Naive thymus-derived CD8-positive, alpha-beta T cell (primary cell): ENCODE measurements around the gene MRRF. TPM values are rescaled to one million over a fixed set of nuclear protein-coding genes. Genes with fewer than 3 reads are reported as not detected.
"Not testable (repeated sequence)": the region's sequence is repeated elsewhere in the genome, so short reads cannot be mapped to it uniquely, and the experiment has no call there.

Experiments
- ATAC-seq, 2 donors: fragments of 150-1000 bp; cut with Tn5 transposase in 1 of 2; sonication (Bioruptor Pico), chemical (Tn5 transposase) in 1 of 2; 1 replicate in 1 of 2; 2 replicates in 1 of 2; pipeline ENCODE4 v1.10.0; 2021; ENCODE audit warnings: mild to moderate bottlenecking in 2 of 2, moderate library complexity in 2 of 2
- POLR2A ChIA-PET: fragments of 350-600 bp; sonication (Branson Sonifier 250); formaldehyde crosslinking; loops from one replicate; lab custom pipeline; 2021; ENCODE audit warnings: antibody characterized with exemption; lab: Charles Lee
- DNase-seq, 10 donors: peaks; one replicate each; pipeline versions ENCODE4 v3.0.0 to v3.0.0-alpha.2; 2020 to 2022
- H3K27ac Mint-ChIP-seq, 10 donors: one replicate each; pipeline ENCODE4 v1.8.0; 2020 to 2022; ENCODE audit warnings: mild to moderate bottlenecking in 10 of 10, mixed read lengths in 10 of 10, moderate library complexity in 4 of 10, inconsistent platforms in 1 of 10
- H3K27me3 Mint-ChIP-seq, 5 donors: one replicate each; pipeline ENCODE4 v1.8.0; 2021 to 2022; ENCODE audit warnings: mixed read lengths in 5 of 5
- H3K36me3 Mint-ChIP-seq, 3 donors: one replicate each; pipeline ENCODE4 v1.8.0; 2020 to 2022; ENCODE audit warnings: mixed read lengths in 3 of 3, mild to moderate bottlenecking in 2 of 3, inconsistent platforms in 1 of 3
- H3K4me1 Mint-ChIP-seq, 4 donors: one replicate each; pipeline ENCODE4 v1.8.0; 2021 to 2022; ENCODE audit warnings: mixed read lengths in 4 of 4
- H3K4me3 Mint-ChIP-seq, 10 donors: one replicate each; pipeline ENCODE4 v1.8.0; 2020 to 2022; ENCODE audit warnings: mild to moderate bottlenecking in 10 of 10, mixed read lengths in 10 of 10, moderate library complexity in 6 of 10, inconsistent platforms in 1 of 10
- H3K9me3 Mint-ChIP-seq, 9 donors: one replicate each; pipeline ENCODE4 v1.8.0; 2020 to 2022; ENCODE audit warnings: mixed read lengths in 9 of 9, mild to moderate bottlenecking in 3 of 9, inconsistent platforms in 1 of 9, moderate library complexity in 1 of 9
- polyA plus RNA-seq, 3 donors: library from polyadenylated mRNA; unstranded; fragments of 300-500 nt; fragmentation: Illumina TruSeq; gene quantifications; one replicate each; pipeline ENCODE4 v1.2.3, GENCODE V29; 2021
- total RNA-seq, 8 experiments: library from RNA in 2 of 8; stranded (reverse) in 2 of 8; gene quantifications; one replicate each; pipeline ENCODE4 v1.2.3 and lab custom pipeline; 2021 to 2026

The MRRF gene
- total and polyA plus RNA-seq, 5 experiments from 2014 or later, result 17.0 to 40.9 (median 25.4) TPM

GRCh38 chr9:122355336-122355875, 90.7 kb downstream of the MRRF start:
- Mint-ChIP-seq H3K4me1 (peaks cover 0 to 6% (median 2%) of the 10 kb centered on the region in 4 donors), H3K27me3 (peaks cover 0 to 30% (median 1%) of the 10 kb centered on the region in 5 donors), H3K9me3 (peaks cover 2 to 22% (median 11%) of the 10 kb centered on the region in 9 donors), H3K27ac (no peak overlapping the region), H3K4me3 (no peak overlapping the region), H3K36me3 (peaks cover 2 to 8% (median 2%) of the 10 kb centered on the region in 3 donors)
- no peak for DNase-seq
- ATAC-seq, result no peak
- POLR2A ChIA-PET, result interaction anchor here (0.5 kb wide), 1 partner anchor 827 kb away, joined by 4 read pairs; no protein-coding TSS in a partner anchor

GRCh38 chr9:122356627-122357026, 91.9 kb downstream of the MRRF start:
- POLR2A ChIA-PET, result no interaction called here
- H3K9me3 Mint-ChIP-seq, result peaks cover 2 to 22% (median 11%) of the 10 kb centered on the region in 9 donors

GRCh38 chr9:122360891-122361290, 96.2 kb downstream of the MRRF start:
- DNase-seq (no peak), ATAC-seq (no peak)
- peaks cover 0 to 8% (median 2%) of the 10 kb centered on the region in 3 donors for H3K36me3 Mint-ChIP-seq
- no peak overlapping the region for H3K27ac Mint-ChIP-seq
- POLR2A ChIA-PET, result no interaction called here
- peaks cover 2 to 16% (median 9%) of the 10 kb centered on the region in 9 donors for H3K9me3 Mint-ChIP-seq
- peaks cover 0 to 2% (median 0%) of the 10 kb centered on the region in 4 donors for H3K4me1 Mint-ChIP-seq
- peaks cover 0 to 16% (median 0%) of the 10 kb centered on the region in 5 donors for H3K27me3 Mint-ChIP-seq
- H3K4me3 Mint-ChIP-seq, result no peak overlapping the region

More at GRCh38 chr9:122356627-122357026, 91.9 kb downstream of the MRRF start:
- H3K36me3 Mint-ChIP-seq, result peaks cover 2 to 8% (median 2%) of the 10 kb centered on the region in 3 donors
- ATAC-seq (no peak), DNase-seq (no peak)
- H3K4me3 Mint-ChIP-seq, result no peak overlapping the region
- H3K27ac Mint-ChIP-seq, result no peak overlapping the region
- H3K4me1 Mint-ChIP-seq, result peaks cover 0 to 5% (median 0%) of the 10 kb centered on the region in 4 donors
- H3K27me3 Mint-ChIP-seq, result peaks cover 0 to 24% (median 1%) of the 10 kb centered on the region in 5 donors

GRCh38 chr9:122363131-122363530, 98.4 kb downstream of the MRRF start:
- H3K27me3 Mint-ChIP-seq, H3K4me3 Mint-ChIP-seq, DNase-seq, H3K9me3 Mint-ChIP-seq, H3K27ac Mint-ChIP-seq, H3K4me1 Mint-ChIP-seq, ATAC-seq, POLR2A ChIA-PET, H3K36me3 Mint-ChIP-seq: not testable (repeated sequence)

GRCh38 chr9:122364117-122364782, 99.6 kb downstream of the MRRF start:
- DNase-seq (no peak), ATAC-seq (no peak)
- peaks cover 0 to 6% (median 0%) of the 10 kb centered on the region in 9 donors for H3K9me3 Mint-ChIP-seq
- POLR2A ChIA-PET, result no interaction called here
- no peak overlapping the region for H3K4me3 Mint-ChIP-seq
- no peaks in the 10 kb centered on the region for H3K36me3 Mint-ChIP-seq
- H3K4me1 Mint-ChIP-seq, result no peaks in the 10 kb centered on the region
- no peak overlapping the region for H3K27ac Mint-ChIP-seq
- peaks cover 0 to 7% (median 4%) of the 10 kb centered on the region in 5 donors for H3K27me3 Mint-ChIP-seq

GRCh38 chr9:122364783-122365150, 100.1 kb downstream of the MRRF start:
- Mint-ChIP-seq H3K4me1 (no peaks in the 10 kb centered on the region), H3K4me3 (no peak overlapping the region), H3K27ac (no peak overlapping the region), H3K36me3 (no peaks in the 10 kb centered on the region), H3K27me3 (peaks cover 0 to 7% (median 5%) of the 10 kb centered on the region in 5 donors), H3K9me3 (peaks cover 0 to 5% (median 0%) of the 10 kb centered on the region in 9 donors)
- no peak for DNase-seq
- ATAC-seq, result no peak
- POLR2A ChIA-PET, result no interaction called here

GRCh38 chr9:122366074-122366660, 101.5 kb downstream of the MRRF start:
- no peak for DNase-seq
- Mint-ChIP-seq H3K27ac (no peak overlapping the region), H3K4me3 (no peak overlapping the region), H3K4me1 (peaks cover 4 to 9% (median 8%) of the 10 kb centered on the region in 4 donors), H3K27me3 (peaks cover 0 to 15% (median 12%) of the 10 kb centered on the region in 5 donors), H3K36me3 (no peaks in the 10 kb centered on the region), H3K9me3 (peaks cover 0 to 4% (median 0%) of the 10 kb centered on the region in 9 donors)
- ATAC-seq, result no peak
- POLR2A ChIA-PET, result no interaction called here

- no peak overlapping the region for H3K4me3 Mint-ChIP-seq
- no peak for ATAC-seq
- H3K4me1 Mint-ChIP-seq, result peaks cover 8 to 18% (median 12%) of the 10 kb centered on the region in 4 donors
- POLR2A ChIA-PET, result no interaction called here
- no peak for DNase-seq
- H3K27me3 Mint-ChIP-seq, result peaks cover 4 to 24% (median 19%) of the 10 kb centered on the region in 5 donors
- peaks cover 0 to 4% (median 0%) of the 10 kb centered on the region in 9 donors for H3K9me3 Mint-ChIP-seq
- no peaks in the 10 kb centered on the region for H3K36me3 Mint-ChIP-seq
- no peak overlapping the region for H3K27ac Mint-ChIP-seq
These were observed 102.4 kb downstream of the MRRF start for GRCh38 chr9:122367065-122367464.

- peaks cover 0 to 4% (median 0%) of the 10 kb centered on the region in 9 donors for H3K9me3 Mint-ChIP-seq
- H3K4me1 Mint-ChIP-seq, result peaks cover 8 to 21% (median 12%) of the 10 kb centered on the region in 4 donors
- POLR2A ChIA-PET, result no interaction called here
- H3K27ac Mint-ChIP-seq, result no peak overlapping the region
- no peak for ATAC-seq
- no peak overlapping the region for H3K4me3 Mint-ChIP-seq
- no peaks in the 10 kb centered on the region for H3K36me3 Mint-ChIP-seq
- no peak for DNase-seq
- H3K27me3 Mint-ChIP-seq, result peaks cover 9 to 32% (median 27%) of the 10 kb centered on the region in 5 donors
These were observed 103.2 kb downstream of the MRRF start for GRCh38 chr9:122367774-122368460.

GRCh38 chr9:122368642-122369041, 104.0 kb downstream of the MRRF start:
- peaks cover 0 to 4% (median 0%) of the 10 kb centered on the region in 9 donors for H3K9me3 Mint-ChIP-seq
- POLR2A ChIA-PET, result no interaction called here
- peaks cover 8 to 24% (median 12%) of the 10 kb centered on the region in 4 donors for H3K4me1 Mint-ChIP-seq
- H3K4me3 Mint-ChIP-seq, result no peak overlapping the region
- H3K27ac Mint-ChIP-seq, result no peak overlapping the region
- peaks cover 12 to 39% (median 31%) of the 10 kb centered on the region in 5 donors for H3K27me3 Mint-ChIP-seq
- DNase-seq (no peak), ATAC-seq (no peak)
- no peaks in the 10 kb centered on the region for H3K36me3 Mint-ChIP-seq

GRCh38 chr9:122370303-122370702, 105.6 kb downstream of the MRRF start:
- H3K9me3 Mint-ChIP-seq, result peaks cover 0 to 4% (median 0%) of the 10 kb centered on the region in 9 donors
- H3K4me1 Mint-ChIP-seq, result peaks cover 8 to 24% (median 12%) of the 10 kb centered on the region in 4 donors
- H3K27ac Mint-ChIP-seq, result peak overlapping the region in 1 of 10 donors; percentile 16
- H3K4me3 Mint-ChIP-seq, result peak overlapping the region in 7 of 10 donors; percentile 65 to 84 (median 78)
- H3K36me3 Mint-ChIP-seq, result no peaks in the 10 kb centered on the region
- H3K27me3 Mint-ChIP-seq, result peaks cover 12 to 48% (median 32%) of the 10 kb centered on the region in 5 donors
- POLR2A ChIA-PET, result no interaction called here
- ATAC-seq (no peak), DNase-seq (no peak)
